ENCODE data around the gene POU2F1.
A peak's percentile ranks its signal among the peaks of the same experiment; 100 is the strongest.

The POU2F1 gene

GRCh38 chr1:167220537-167221125 is at the start of gene POU2F1:
Gene POU2F1 (plus strand): TSS chr1:167220886. CDS start chr1:167220898, 12 bp downstream.
- H3K9ac ChIP-seq (ENCODE audit: low read length): peak within 1 kb of the TSS; percentile 66
- peak within 1 kb of the TSS; percentile 84 for H3K4me3 ChIP-seq (ENCODE audit: low read length)
- H3K27ac ChIP-seq (ENCODE audit: low read depth, low read length): peak within 1 kb of the TSS; percentile 93
- no peaks in the 10 kb centered on the region for H3K36me3 ChIP-seq (ENCODE audit: control insufficient read depth, insufficient read depth, low read length)
- H3K4me1 ChIP-seq (ENCODE audit: control insufficient read depth, insufficient read depth, low read length): peaks cover 18% of the 10 kb centered on the region
- H3K27me3 ChIP-seq (ENCODE audit: control insufficient read depth, insufficient read depth, low read length): no peaks in the 10 kb centered on the region

DNA sequence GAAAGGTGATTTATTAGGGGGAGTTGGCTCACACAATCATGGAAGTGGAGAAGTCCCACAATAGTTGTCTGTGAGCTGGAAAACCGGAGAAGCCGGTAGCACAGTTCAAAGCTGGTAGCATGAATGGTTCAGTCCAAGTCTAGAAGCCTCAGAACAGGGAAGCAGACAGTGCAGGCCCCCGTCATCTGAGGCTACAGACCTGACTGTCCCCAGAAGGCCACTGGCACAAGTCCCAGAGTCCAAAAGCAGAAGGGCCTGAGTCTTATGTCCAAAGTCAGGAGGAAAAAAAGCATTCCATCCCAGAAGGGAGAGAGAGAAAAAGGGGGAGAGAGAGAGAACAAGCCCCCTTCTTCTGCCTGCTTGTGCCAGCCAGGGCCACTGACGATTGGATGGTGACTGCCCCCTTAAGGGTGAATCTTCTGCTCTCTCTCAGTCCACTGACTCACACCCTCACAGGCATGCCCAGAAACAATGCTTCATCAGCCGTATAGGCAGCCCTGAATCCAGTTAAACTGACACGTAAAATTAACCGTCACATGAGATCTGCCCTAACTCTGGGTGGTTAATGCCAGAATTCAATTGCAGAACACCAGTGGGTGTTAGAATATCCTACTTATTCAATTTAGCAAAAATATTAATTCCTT is 49.3 kb upstream of the POU2F1 start:
- Histone ChIP-seq H3K9ac (ENCODE audit: low read length) (no peak overlapping the region), H3K27ac (ENCODE audit: low read depth, low read length) (no peak overlapping the region), H3K4me1 (ENCODE audit: control insufficient read depth, insufficient read depth, low read length) (no peaks in the 10 kb centered on the region), H3K27me3 (ENCODE audit: control insufficient read depth, insufficient read depth, low read length) (no peaks in the 10 kb centered on the region), H3K4me3 (ENCODE audit: low read length) (no peak overlapping the region), H3K36me3 (ENCODE audit: control insufficient read depth, insufficient read depth, low read length) (no peaks in the 10 kb centered on the region)

- Histone ChIP-seq H3K9ac (ENCODE audit: low read length) (no peak overlapping the region), H3K27me3 (ENCODE audit: control insufficient read depth, insufficient read depth, low read length) (no peaks in the 10 kb centered on the region), H3K4me1 (ENCODE audit: control insufficient read depth, insufficient read depth, low read length) (no peaks in the 10 kb centered on the region), H3K27ac (ENCODE audit: low read depth, low read length) (no peak overlapping the region), H3K4me3 (ENCODE audit: low read length) (no peak overlapping the region), H3K36me3 (ENCODE audit: control insufficient read depth, insufficient read depth, low read length) (no peaks in the 10 kb centered on the region)
These were observed 47.0 kb upstream of the POU2F1 start for GRCh38 chr1:167173516-167174184.

DNA sequence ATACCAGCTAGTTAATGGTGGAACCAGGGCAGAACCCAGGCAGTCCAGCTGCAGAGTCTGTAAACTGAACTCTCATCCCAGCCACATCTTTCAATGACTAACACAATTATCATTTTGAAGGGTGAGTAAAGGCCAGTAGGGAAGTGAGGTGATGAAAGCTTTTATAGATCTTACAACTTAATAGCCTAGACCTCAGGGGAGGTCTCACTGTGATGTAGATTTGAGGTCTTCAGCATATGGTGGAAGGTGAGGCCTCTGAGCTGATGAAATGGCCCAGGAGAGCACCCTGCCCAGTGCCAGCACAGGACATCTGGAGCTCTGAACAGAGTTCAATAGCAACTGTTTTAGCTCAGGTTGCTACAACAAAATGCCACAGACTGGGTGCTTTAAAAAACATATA is 44.8 kb upstream of the POU2F1 start:
- H3K9ac ChIP-seq (ENCODE audit: low read length): no peak overlapping the region
- H3K36me3 ChIP-seq (ENCODE audit: control insufficient read depth, insufficient read depth, low read length): no peaks in the 10 kb centered on the region
- no peaks in the 10 kb centered on the region for H3K4me1 ChIP-seq (ENCODE audit: control insufficient read depth, insufficient read depth, low read length)
- no peaks in the 10 kb centered on the region for H3K27me3 ChIP-seq (ENCODE audit: control insufficient read depth, insufficient read depth, low read length)
- H3K4me3 ChIP-seq (ENCODE audit: low read length): no peak overlapping the region
- H3K27ac ChIP-seq (ENCODE audit: low read depth, low read length): no peak overlapping the region

- H3K27ac ChIP-seq (ENCODE audit: low read depth, low read length): no peak overlapping the region
These were observed 41.9 kb upstream of the POU2F1 start for GRCh38 chr1:167178831-167179230.

DNA sequence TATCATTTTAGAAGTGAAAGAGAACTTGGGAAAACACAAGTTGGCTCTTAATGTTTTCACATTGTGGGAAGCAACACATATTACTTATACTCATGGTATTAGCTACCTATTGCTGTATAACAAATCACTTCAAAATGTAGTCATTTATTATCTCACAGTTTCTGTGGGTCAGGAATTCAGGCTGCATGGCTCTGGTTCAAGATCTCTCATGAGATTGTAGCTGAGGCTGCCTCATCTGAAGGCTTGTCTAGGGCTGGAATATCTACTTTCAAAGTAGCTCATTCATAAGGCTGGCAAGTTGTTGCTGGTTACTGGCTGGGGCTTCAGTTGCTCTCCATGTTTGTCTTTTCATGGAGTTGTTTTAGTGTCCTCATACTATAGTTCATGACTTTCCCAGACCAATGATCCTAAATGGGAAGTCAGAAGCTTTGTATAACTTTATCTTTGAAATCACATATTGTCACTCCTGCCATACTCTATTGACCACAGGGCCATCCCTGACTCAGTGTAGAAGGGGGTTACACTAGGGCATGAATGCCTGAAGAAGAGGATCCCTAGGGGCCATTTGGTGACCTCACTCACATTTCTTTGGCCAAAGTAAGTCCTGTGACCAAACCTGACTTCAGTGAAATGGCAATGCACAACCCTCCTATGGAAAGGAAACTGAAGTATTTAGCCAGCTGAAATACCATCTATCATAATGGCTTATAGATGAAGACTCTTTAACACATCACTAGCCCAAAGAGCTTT is 37.9 kb upstream of the POU2F1 start:
- no peak overlapping the region for H3K4me3 ChIP-seq (ENCODE audit: low read length)
- H3K9ac ChIP-seq (ENCODE audit: low read length): no peak overlapping the region
- H3K4me1 ChIP-seq (ENCODE audit: control insufficient read depth, insufficient read depth, low read length): no peaks in the 10 kb centered on the region
- H3K36me3 ChIP-seq (ENCODE audit: control insufficient read depth, insufficient read depth, low read length): no peaks in the 10 kb centered on the region
- no peaks in the 10 kb centered on the region for H3K27me3 ChIP-seq (ENCODE audit: control insufficient read depth, insufficient read depth, low read length)
- no peak overlapping the region for H3K27ac ChIP-seq (ENCODE audit: low read depth, low read length)

More at GRCh38 chr1:167178831-167179230, 41.9 kb upstream of the POU2F1 start:
- no peak overlapping the region for H3K9ac ChIP-seq (ENCODE audit: low read length)
- no peak overlapping the region for H3K4me3 ChIP-seq (ENCODE audit: low read length)
- no peaks in the 10 kb centered on the region for H3K36me3 ChIP-seq (ENCODE audit: control insufficient read depth, insufficient read depth, low read length)
- H3K4me1 ChIP-seq (ENCODE audit: control insufficient read depth, insufficient read depth, low read length): no peaks in the 10 kb centered on the region
- H3K27me3 ChIP-seq (ENCODE audit: control insufficient read depth, insufficient read depth, low read length): no peaks in the 10 kb centered on the region

DNA sequence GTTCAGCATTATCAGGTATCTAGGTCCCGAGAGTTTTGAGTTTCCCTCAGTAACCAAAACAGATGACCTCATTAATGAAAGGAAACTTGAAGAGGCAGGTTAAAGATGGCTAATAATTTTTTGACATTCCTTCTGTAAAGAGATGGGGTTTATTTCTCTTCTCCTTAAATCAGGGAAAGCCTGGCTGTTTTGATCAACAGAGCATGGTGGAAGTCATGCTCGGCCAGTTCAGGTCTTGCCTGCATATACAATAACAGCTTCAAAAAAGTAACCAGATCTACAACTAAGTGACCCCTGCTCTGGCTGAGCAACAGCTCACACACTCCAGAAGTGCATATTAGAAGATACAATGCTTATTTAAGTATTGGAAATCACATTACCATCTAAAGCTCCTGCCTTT is 36.6 kb upstream of the POU2F1 start:
- no peak overlapping the region for H3K9ac ChIP-seq (ENCODE audit: low read length)
- no peaks in the 10 kb centered on the region for H3K27me3 ChIP-seq (ENCODE audit: control insufficient read depth, insufficient read depth, low read length)
- no peaks in the 10 kb centered on the region for H3K36me3 ChIP-seq (ENCODE audit: control insufficient read depth, insufficient read depth, low read length)
- H3K4me3 ChIP-seq (ENCODE audit: low read length): no peak overlapping the region
- H3K4me1 ChIP-seq (ENCODE audit: control insufficient read depth, insufficient read depth, low read length): no peaks in the 10 kb centered on the region
- no peak overlapping the region for H3K27ac ChIP-seq (ENCODE audit: low read depth, low read length)

- no peaks in the 10 kb centered on the region for H3K4me1 ChIP-seq (ENCODE audit: control insufficient read depth, insufficient read depth, low read length)
- no peak overlapping the region for H3K9ac ChIP-seq (ENCODE audit: low read length)
- H3K36me3 ChIP-seq (ENCODE audit: control insufficient read depth, insufficient read depth, low read length): no peaks in the 10 kb centered on the region
- no peak overlapping the region for H3K27ac ChIP-seq (ENCODE audit: low read depth, low read length)
- H3K27me3 ChIP-seq (ENCODE audit: control insufficient read depth, insufficient read depth, low read length): no peaks in the 10 kb centered on the region
- no peak overlapping the region for H3K4me3 ChIP-seq (ENCODE audit: low read length)
These were observed 35.6 kb upstream of the POU2F1 start for GRCh38 chr1:167185062-167185461.

GRCh38 chr1:167185974-167186657 is 34.6 kb upstream of the POU2F1 start:
- H3K9ac ChIP-seq (ENCODE audit: low read length): no peak overlapping the region
- H3K36me3 ChIP-seq (ENCODE audit: control insufficient read depth, insufficient read depth, low read length): no peaks in the 10 kb centered on the region
- H3K4me3 ChIP-seq (ENCODE audit: low read length): no peak overlapping the region
- no peaks in the 10 kb centered on the region for H3K4me1 ChIP-seq (ENCODE audit: control insufficient read depth, insufficient read depth, low read length)
- H3K27ac ChIP-seq (ENCODE audit: low read depth, low read length): no peak overlapping the region
- no peaks in the 10 kb centered on the region for H3K27me3 ChIP-seq (ENCODE audit: control insufficient read depth, insufficient read depth, low read length)

GRCh38 chr1:167186771-167187170 is 33.9 kb upstream of the POU2F1 start:
- Histone ChIP-seq H3K9ac (ENCODE audit: low read length) (no peak overlapping the region), H3K27me3 (ENCODE audit: control insufficient read depth, insufficient read depth, low read length) (no peaks in the 10 kb centered on the region), H3K4me1 (ENCODE audit: control insufficient read depth, insufficient read depth, low read length) (no peaks in the 10 kb centered on the region), H3K4me3 (ENCODE audit: low read length) (no peak overlapping the region), H3K36me3 (ENCODE audit: control insufficient read depth, insufficient read depth, low read length) (no peaks in the 10 kb centered on the region), H3K27ac (ENCODE audit: low read depth, low read length) (no peak overlapping the region)

GRCh38 chr1:167190747-167191237 is 29.9 kb upstream of the POU2F1 start:
- Histone ChIP-seq H3K9ac (ENCODE audit: low read length) (no peak overlapping the region), H3K4me3 (ENCODE audit: low read length) (no peak overlapping the region), H3K4me1 (ENCODE audit: control insufficient read depth, insufficient read depth, low read length) (no peaks in the 10 kb centered on the region), H3K27ac (ENCODE audit: low read depth, low read length) (no peak overlapping the region), H3K27me3 (ENCODE audit: control insufficient read depth, insufficient read depth, low read length) (no peaks in the 10 kb centered on the region), H3K36me3 (ENCODE audit: control insufficient read depth, insufficient read depth, low read length) (no peaks in the 10 kb centered on the region)

DNA sequence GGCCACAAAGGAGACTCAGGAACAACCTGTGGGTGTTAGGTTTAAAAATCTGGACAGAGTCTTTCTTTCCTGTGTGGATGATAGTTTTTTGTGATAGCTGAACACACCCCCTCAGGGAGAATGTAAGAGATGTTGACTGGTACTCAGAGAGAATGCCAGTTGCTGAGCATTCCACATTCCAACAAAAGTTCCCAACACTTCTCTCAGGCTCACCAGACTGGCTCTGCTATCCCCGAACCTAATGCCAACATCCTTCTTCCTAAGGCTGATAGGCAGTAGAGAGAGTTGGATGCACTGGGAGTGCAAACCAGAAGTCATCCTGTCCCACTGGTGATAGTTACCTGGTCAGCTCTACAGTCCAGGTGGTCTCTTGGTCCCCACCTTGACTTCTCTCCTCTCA is 28.7 kb upstream of the POU2F1 start:
- Histone ChIP-seq H3K4me1 (ENCODE audit: control insufficient read depth, insufficient read depth, low read length) (no peaks in the 10 kb centered on the region), H3K27ac (ENCODE audit: low read depth, low read length) (no peak overlapping the region), H3K36me3 (ENCODE audit: control insufficient read depth, insufficient read depth, low read length) (no peaks in the 10 kb centered on the region), H3K4me3 (ENCODE audit: low read length) (no peak overlapping the region), H3K27me3 (ENCODE audit: control insufficient read depth, insufficient read depth, low read length) (no peaks in the 10 kb centered on the region), H3K9ac (ENCODE audit: low read length) (no peak overlapping the region)

Data from rectal smooth muscle tissue (tissue), 1 donor.